ENCODE results near the gene CLEC1B. TPM values are rescaled to one million over a fixed set of nuclear protein-coding genes. Genes with fewer than 3 reads are reported as not detected.
"Not testable (repeated sequence)": the region's sequence is repeated elsewhere in the genome, so short reads cannot be mapped to it uniquely, and the experiment has no call there.

Gene CLEC1B
- not detected for total RNA-seq

DNA sequence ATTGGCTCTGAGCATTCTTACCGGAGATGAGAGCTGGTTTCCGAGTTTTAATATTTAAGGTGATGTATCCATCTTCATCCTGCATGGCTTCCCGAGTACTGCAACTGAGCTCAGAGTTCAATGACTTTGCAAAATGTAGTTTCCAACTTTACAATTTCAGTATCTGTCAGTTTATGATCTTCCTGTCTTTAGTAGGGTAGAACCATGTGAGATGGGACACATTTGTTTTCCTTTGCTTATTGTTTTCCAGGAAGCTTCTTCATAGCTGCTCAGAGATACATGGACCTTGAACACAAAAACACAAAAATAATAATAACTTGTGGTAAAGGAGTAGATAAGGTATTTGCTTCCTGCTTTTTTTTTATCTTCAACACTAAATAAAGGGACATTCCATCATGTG lies at the start of gene CLEC1B:
TSS of gene CLEC1B (minus strand) at position 106 of the 400 bp plus-strand sequence. CDS start at position 85, 21 bp downstream.
- Mint-ChIP-seq H3K36me3 (ENCODE audit: low read depth) (no peaks in the 10 kb centered on the region), H3K27me3 (peaks cover 9% of the 10 kb centered on the region), H3K4me1 (no peaks in the 10 kb centered on the region), H3K4me3 (no peak within 1 kb of the TSS), H3K9me3 (no peaks in the 10 kb centered on the region), H3K27ac (no peak within 1 kb of the TSS)
- no peak for ATAC-seq (replicated peaks)

DNA sequence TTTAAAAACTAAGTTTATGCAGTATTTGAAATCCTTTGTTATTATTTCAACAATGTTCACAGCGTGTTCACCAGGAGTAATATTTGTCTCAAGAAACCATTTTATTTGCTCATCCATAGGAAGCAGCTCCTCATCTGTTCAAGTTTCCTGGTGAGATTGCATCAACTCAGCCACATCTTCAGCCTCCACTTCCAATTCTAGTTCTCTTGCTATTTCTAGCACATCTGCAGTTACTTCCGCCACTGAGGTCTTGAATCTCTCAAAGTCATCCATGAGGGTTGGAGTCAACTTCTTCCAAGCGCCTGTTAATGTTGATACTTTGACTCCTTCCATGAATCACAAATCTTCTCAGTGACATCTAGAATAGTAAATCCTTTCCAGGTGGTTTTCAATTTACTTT lies 49.6 kb upstream of the CLEC1B start:
- Mint-ChIP-seq H3K36me3 (ENCODE audit: low read depth) (no peaks in the 10 kb centered on the region), H3K27me3 (peaks cover 13% of the 10 kb centered on the region), H3K27ac (no peak overlapping the region), H3K4me3 (no peak overlapping the region), H3K9me3 (no peaks in the 10 kb centered on the region), H3K4me1 (no peaks in the 10 kb centered on the region)
- ATAC-seq (replicated peaks): no peak

DNA sequence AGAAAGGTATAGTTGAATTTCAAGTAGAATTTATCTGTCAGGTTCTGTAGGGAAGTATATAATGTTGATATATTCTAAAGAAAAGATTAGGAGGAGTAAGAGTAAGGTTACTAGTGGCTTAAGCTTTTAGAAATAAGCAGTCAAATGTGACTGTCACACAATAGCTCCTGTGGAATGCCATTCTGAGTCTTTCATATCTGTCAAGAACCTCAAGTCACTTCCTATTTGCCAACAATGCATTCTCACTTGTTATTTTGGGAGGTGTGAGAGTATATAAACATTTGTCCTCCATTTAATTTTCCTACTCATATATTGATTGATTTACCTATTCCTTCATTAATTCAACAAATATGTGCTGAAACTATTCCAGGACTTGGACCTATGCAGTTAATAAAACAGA lies 43.2 kb upstream of the CLEC1B start:
- Mint-ChIP-seq H3K36me3 (ENCODE audit: low read depth) (no peaks in the 10 kb centered on the region), H3K4me1 (no peaks in the 10 kb centered on the region), H3K27ac (no peak overlapping the region), H3K9me3 (no peaks in the 10 kb centered on the region), H3K4me3 (no peak overlapping the region), H3K27me3 (peaks cover 14% of the 10 kb centered on the region)
- ATAC-seq (replicated peaks): no peak

DNA sequence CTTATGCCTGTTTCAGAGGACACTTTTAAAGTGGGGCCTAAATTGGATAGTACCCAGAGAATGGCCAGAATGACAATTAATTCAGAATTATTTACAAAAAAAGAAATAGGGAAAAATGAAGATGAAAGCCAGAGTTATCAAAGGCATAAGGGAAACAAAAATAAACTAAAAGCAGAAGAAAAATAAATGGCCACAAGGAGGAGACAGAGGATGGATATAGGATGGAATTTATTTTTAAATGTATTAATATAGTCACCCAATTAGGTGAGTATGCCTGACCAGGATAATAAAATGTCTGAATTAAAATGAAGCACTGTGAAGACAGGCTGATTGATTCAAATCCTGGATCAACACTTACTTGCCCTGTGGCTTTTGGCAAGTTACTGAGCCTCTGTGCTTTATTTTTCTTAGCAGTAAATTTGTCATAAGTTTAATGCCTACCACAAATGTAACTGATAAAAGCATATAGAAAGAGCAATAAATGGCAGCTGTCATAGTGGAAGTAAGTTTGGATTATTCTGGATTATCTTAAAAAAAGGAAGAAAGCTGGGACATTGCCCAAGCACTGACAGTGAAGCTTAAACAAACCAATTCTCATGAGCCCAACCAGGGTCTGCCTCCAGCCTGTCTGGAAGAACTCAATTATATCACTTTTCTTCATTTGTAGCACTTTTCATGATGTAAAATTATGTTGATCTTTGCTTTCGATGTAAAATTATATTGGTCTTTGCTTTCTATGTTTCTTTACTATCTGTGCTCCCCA lies 35.0 kb upstream of the CLEC1B start:
- no peak overlapping the region for H3K4me3 Mint-ChIP-seq
- H3K36me3 Mint-ChIP-seq (ENCODE audit: low read depth): no peaks in the 10 kb centered on the region
- no peaks in the 10 kb centered on the region for H3K4me1 Mint-ChIP-seq
- no peaks in the 10 kb centered on the region for H3K9me3 Mint-ChIP-seq
- ATAC-seq (replicated peaks): no peak
- no peak overlapping the region for H3K27ac Mint-ChIP-seq
- H3K27me3 Mint-ChIP-seq: peaks cover 5% of the 10 kb centered on the region

DNA sequence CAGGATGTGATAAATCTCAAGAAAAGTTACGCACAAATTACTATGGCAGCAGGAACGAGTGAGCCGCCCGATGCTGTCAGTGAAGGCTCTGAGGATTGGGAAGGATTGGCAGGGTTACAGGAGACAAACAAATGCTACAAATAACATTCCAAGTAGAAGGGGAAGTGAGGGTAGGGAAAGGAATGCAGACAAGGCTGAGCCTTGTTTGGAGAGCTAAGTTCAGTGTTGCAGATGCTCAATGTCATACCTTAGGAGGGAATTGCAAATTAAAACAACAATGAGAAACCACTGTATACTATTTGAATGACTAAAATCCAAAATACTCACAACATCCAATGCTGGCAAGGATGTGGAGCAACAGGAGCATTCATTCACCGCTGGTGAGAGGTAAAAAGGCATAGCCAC lies 32.9 kb upstream of the CLEC1B start:
- no peak overlapping the region for H3K4me3 Mint-ChIP-seq
- no peaks in the 10 kb centered on the region for H3K9me3 Mint-ChIP-seq
- ATAC-seq (replicated peaks): no peak
- no peaks in the 10 kb centered on the region for H3K36me3 Mint-ChIP-seq (ENCODE audit: low read depth)
- no peaks in the 10 kb centered on the region for H3K4me1 Mint-ChIP-seq
- peaks cover 5% of the 10 kb centered on the region for H3K27me3 Mint-ChIP-seq
- H3K27ac Mint-ChIP-seq: no peak overlapping the region

DNA sequence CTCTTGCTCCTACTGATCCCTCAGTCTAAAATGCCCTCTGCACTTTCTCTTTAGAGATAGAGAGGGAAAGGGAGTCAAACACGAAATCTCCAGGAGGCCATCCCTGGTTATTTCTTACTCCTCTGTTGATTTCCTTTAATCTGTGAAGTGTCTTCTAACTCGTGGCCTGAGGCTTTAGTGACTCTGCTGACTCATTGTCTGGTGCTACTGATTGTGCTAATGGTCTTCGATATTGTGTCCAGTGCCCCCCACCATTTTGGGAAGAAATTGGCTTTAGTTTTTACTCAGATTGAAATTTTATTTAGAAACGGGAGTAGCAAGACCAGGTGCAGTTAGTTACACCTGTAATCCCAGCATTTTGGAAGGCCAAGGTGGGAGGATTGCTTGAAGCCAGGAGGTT lies 32.4 kb upstream of the CLEC1B start:
- Mint-ChIP-seq H3K4me3 (no peak overlapping the region), H3K4me1 (no peaks in the 10 kb centered on the region), H3K27ac (no peak overlapping the region), H3K27me3 (peaks cover 5% of the 10 kb centered on the region), H3K9me3 (no peaks in the 10 kb centered on the region), H3K36me3 (ENCODE audit: low read depth) (no peaks in the 10 kb centered on the region)
- ATAC-seq (replicated peaks): no peak

DNA sequence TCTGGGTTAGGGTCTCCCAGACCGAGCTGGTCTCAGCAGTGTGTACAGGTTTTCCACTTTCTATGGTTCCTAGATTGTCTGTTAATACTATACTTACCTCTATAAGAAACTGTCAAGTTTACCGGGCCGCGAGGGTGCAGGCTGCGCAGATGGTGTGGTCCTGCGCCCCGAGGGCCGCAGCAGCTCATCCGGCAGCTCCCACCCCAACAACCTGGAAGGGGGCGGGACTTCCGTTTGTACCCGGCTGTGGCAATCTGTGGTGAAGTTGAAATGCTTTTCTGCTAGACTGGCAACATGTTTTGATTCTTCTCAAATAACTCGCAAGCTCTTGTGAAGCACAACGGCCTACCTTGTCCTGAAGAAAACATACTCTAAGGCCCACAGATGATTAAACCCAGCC lies 31.5 kb upstream of the CLEC1B start, which contains the start of gene CLEC9A:
TSS of gene CLEC9A (plus strand) at position 237 of the 400 bp plus-strand sequence. CDS start 22,006 bp downstream, outside the sequence.
- Mint-ChIP-seq H3K27me3 (peaks cover 6% of the 10 kb centered on the region), H3K9me3 (no peaks in the 10 kb centered on the region), H3K27ac (no peak within 1 kb of the TSS), H3K4me1 (no peaks in the 10 kb centered on the region), H3K4me3 (no peak within 1 kb of the TSS), H3K36me3 (ENCODE audit: low read depth) (no peaks in the 10 kb centered on the region)
- ATAC-seq (replicated peaks): no peak

DNA sequence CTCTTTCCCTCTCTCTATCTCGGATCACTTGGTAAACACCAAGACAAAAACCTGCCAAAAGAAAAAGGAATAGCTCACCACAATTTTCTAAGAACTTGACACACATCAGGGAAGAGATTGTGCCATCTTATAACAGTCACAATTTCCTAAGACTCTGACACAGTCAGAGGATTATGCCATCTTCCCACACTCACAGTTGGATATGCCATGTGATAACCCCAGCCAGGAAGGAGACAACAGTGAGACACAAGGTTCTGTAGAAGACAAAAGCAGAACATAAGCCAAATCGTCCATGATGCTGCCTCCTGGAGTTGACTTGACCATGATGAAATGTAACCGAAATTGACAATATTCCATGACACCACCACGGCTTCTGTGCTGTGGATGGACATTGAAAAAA lies 28.8 kb upstream of the CLEC1B start:
- ATAC-seq (replicated peaks): no peak
- no peaks in the 10 kb centered on the region for H3K4me1 Mint-ChIP-seq
- H3K27me3 Mint-ChIP-seq: peaks cover 11% of the 10 kb centered on the region

DNA sequence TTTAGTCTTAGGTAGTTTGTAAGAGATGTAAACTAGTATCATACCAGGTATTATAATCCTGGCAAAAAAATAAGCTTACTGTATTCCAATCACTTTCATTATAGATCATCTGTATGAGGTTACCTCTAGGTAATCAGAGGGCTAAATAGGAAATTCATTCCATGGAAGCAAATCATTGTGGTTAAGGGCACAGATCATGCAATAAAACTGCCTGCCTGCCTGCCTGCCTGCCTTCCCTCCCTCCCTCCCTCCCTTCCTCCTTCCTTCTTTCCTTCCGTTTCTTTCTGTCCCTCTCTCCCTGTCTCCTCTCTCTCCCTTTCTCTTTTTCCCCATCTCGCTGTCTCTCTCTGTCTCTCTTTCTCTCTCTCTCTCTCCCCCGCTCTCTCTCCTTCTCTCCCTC lies 28.4 kb upstream of the CLEC1B start:
- no peaks in the 10 kb centered on the region for H3K36me3 Mint-ChIP-seq (ENCODE audit: low read depth)
- H3K4me3 Mint-ChIP-seq: no peak overlapping the region
- ATAC-seq (replicated peaks): no peak
- H3K9me3 Mint-ChIP-seq: no peaks in the 10 kb centered on the region
- H3K27ac Mint-ChIP-seq: no peak overlapping the region
- peaks cover 11% of the 10 kb centered on the region for H3K27me3 Mint-ChIP-seq
- H3K4me1 Mint-ChIP-seq: no peaks in the 10 kb centered on the region

More for the DNA sequence above, 28.8 kb upstream of the CLEC1B start:
- no peaks in the 10 kb centered on the region for H3K9me3 Mint-ChIP-seq
- no peak overlapping the region for H3K27ac Mint-ChIP-seq
- H3K4me3 Mint-ChIP-seq: no peak overlapping the region
- no peaks in the 10 kb centered on the region for H3K36me3 Mint-ChIP-seq (ENCODE audit: low read depth)

DNA sequence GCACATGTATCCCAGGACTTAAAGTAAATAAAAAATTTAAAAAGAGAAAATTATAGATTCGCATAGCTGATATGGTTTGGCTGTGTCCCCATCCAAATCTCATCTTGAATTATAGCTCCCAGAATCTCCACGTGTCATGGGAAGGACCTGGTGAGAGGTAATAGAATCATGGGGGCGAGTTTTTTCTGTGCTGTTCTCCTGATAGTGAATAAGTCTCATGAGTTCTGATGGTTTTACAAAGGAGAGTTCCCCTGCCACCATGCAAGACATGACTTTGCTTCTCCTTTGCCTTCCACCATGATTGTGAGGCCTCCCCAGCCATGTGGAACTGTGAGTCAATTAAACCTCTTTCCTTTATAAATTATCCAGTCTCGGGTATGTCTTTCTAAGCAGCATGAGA lies 27.7 kb upstream of the CLEC1B start:
- not testable (repeated sequence) for H3K27ac Mint-ChIP-seq; H3K36me3 Mint-ChIP-seq (ENCODE audit: low read depth); H3K4me3 Mint-ChIP-seq; H3K9me3 Mint-ChIP-seq; H3K4me1 Mint-ChIP-seq; ATAC-seq (replicated peaks)
- H3K27me3 Mint-ChIP-seq: peaks cover 11% of the 10 kb centered on the region

DNA sequence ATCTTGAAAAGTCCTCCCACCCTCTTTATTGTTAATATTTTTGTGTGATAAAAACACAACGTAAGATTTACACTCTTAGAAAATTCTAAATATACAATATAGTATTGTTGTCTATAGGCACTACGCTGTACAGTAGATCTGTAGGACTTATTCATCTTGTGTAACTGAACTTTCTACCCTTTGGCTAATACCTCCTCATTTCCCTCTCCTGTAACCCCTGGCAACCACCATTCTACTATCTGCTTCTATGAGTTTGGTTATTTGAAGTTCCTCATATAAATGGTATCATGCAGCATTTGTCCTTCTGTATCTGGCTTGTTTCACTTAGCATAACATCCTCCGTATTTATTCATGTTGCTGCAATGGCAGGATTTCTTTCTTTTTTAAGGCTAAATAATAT lies 26.3 kb upstream of the CLEC1B start:
- no peaks in the 10 kb centered on the region for H3K36me3 Mint-ChIP-seq (ENCODE audit: low read depth)
- no peaks in the 10 kb centered on the region for H3K9me3 Mint-ChIP-seq
- H3K4me3 Mint-ChIP-seq: no peak overlapping the region
- ATAC-seq (replicated peaks): no peak
- H3K4me1 Mint-ChIP-seq: no peaks in the 10 kb centered on the region
- H3K27ac Mint-ChIP-seq: no peak overlapping the region
- H3K27me3 Mint-ChIP-seq: peaks cover 9% of the 10 kb centered on the region

DNA sequence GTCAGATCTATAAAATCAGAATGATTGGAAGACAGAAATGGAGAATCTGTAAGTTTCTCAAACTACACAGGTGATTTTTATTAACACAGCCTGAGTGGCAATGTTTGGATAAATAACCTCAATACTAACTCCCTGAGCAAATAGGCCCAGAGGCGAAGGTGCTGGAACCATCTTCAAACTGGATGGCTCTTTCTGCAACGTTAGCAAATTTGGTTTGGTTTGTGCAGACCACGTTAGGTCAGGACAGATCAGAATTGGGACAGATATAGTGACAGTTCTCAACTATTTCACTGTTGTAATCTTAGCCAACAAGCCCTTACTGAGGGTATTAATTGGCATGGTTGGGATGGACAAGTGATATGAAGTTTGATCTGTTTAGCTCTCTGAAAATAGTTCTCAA lies 22.4 kb upstream of the CLEC1B start:
- ATAC-seq (replicated peaks): no peak
- Mint-ChIP-seq H3K9me3 (no peaks in the 10 kb centered on the region), H3K27ac (no peak overlapping the region), H3K36me3 (ENCODE audit: low read depth) (no peaks in the 10 kb centered on the region), H3K27me3 (peaks cover 9% of the 10 kb centered on the region), H3K4me1 (no peaks in the 10 kb centered on the region), H3K4me3 (no peak overlapping the region)

DNA sequence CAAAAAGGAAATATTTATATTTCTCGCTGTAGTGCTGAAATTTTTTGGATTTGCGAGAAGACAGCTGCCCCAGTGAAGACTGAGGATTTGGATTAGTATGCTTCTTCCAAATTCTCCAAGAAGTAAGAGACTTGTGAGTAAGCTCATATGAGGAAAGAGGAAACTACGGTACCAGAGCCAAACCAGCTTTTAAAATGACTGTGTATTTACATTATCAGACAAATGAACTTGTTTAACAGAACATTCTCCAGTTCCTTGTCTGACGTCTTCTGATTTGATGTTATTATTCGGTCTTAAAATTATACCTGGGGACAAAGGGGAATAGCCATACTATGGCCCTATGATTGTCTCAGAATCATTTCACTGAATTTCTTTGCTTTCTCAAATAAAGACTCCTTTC lies 19.5 kb upstream of the CLEC1B start:
- Mint-ChIP-seq H3K27me3 (peaks cover 6% of the 10 kb centered on the region), H3K4me1 (no peaks in the 10 kb centered on the region), H3K4me3 (no peak overlapping the region), H3K36me3 (ENCODE audit: low read depth) (no peaks in the 10 kb centered on the region), H3K27ac (no peak overlapping the region), H3K9me3 (no peaks in the 10 kb centered on the region)
- ATAC-seq (replicated peaks): no peak

DNA sequence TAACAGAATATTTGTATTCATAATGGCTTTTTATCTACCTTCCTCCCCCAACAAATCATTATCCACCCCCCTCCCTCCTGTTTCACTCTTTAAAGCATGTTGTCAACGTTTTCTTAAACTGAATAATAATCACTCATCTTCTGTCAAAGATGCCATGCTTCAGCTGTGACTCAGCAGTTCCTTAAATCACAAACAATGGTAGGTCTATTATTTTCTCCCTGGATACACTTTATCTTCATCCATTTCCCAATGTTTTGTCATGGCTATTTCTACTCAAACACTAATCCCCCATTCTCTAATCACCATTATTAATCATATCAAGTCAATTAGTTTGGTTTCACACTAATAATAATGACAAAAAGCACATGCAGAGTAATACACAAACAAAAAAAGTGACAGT lies 18.0 kb upstream of the CLEC1B start:
- H3K27me3 Mint-ChIP-seq: peaks cover 12% of the 10 kb centered on the region
- H3K9me3 Mint-ChIP-seq: no peaks in the 10 kb centered on the region
- no peak overlapping the region for H3K27ac Mint-ChIP-seq
- no peaks in the 10 kb centered on the region for H3K4me1 Mint-ChIP-seq
- no peak for ATAC-seq (replicated peaks)
- H3K36me3 Mint-ChIP-seq (ENCODE audit: low read depth): no peaks in the 10 kb centered on the region
- no peak overlapping the region for H3K4me3 Mint-ChIP-seq

DNA sequence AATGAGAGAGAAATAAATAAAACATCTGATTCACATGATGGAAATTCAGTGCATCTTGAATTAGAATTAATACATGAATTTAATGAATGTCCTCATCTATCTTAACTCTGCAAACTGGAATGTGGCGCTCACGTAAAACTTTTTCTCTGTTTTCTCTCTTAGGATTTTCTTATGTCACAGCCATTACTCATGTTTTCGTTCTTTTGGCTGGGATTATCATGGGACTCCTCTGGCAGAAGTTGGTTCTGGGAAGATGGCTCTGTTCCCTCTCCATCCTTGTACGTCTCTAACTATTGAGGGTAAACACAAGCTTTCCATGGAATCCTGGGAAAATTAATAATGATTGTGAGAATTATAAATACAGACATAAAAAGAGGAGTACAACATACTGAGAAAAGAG lies 16.5 kb upstream of the CLEC1B start:
- no peaks in the 10 kb centered on the region for H3K4me1 Mint-ChIP-seq
- ATAC-seq (replicated peaks): no peak
- no peaks in the 10 kb centered on the region for H3K9me3 Mint-ChIP-seq
- H3K27ac Mint-ChIP-seq: no peak overlapping the region
- peaks cover 17% of the 10 kb centered on the region for H3K27me3 Mint-ChIP-seq
- H3K36me3 Mint-ChIP-seq (ENCODE audit: low read depth): no peaks in the 10 kb centered on the region
- no peak overlapping the region for H3K4me3 Mint-ChIP-seq

Data from activated T-helper 17 cell treated with anti-CD3 and anti-CD28 coated beads, Interleukin-2, amount 50 U/mL, for 72 hours (primary cell).